Renal cortical epithelial cell (primary cell): Measurements from ENCODE around the gene SH3GL2. TPM values are rescaled to one million over a fixed set of nuclear protein-coding genes. Genes with fewer than 3 reads are reported as not detected.

Experiments used
- DNase-seq: peaks from one replicate; pipeline ENCODE4 v3.0.0-alpha.2; 2011; ENCODE audit warnings: low read depth
- total RNA-seq: library from RNA; depleted of rRNA; stranded (reverse); fragments of >200 nt; gene quantifications from 2 replicates; pipeline ENCODE4 v1.2.3, GENCODE V29; 2014

Gene SH3GL2
- total RNA-seq, 1 donor from 2014 or later: 0.25 TPM

DNA sequence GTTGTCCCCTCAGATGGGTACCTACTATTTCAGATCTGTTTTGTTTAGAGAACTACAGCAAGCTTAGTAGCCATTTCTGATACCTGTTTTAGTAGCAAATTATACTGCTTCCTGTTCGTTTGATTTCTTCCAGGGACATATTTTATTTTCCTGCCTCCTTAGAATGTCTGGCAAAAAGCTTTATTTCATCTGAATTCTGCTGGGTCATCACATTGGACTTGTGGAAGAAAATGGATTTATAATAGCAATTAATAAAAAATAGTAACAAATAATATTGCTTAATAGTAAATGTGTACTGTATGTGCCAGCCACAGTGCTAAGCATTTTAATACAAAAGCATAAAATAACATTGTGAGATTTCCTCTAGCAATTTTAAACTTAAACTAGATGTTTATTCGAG lies 79.4 kb downstream of the SH3GL2 start:
- DNase-seq: no peak

DNA sequence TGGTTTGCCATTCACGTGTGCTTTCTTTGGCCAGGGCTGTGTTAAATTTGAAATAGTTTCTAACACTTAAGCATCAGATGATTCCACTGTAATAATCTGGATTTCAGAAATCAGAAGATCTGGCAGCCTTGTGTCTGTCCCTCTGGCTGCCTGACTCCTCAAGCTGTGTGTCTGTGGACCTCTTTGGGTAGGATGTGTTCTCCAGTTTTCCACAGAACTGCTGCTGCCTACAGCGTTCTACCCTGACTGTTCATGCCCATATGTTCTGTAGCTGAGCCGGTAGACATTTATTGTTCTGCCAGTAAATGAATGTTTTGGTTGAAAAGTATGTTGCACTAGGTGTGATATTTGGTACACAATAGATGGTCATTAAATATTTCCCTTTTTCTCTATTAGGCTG lies 81.3 kb downstream of the SH3GL2 start:
- no peak for DNase-seq

DNA sequence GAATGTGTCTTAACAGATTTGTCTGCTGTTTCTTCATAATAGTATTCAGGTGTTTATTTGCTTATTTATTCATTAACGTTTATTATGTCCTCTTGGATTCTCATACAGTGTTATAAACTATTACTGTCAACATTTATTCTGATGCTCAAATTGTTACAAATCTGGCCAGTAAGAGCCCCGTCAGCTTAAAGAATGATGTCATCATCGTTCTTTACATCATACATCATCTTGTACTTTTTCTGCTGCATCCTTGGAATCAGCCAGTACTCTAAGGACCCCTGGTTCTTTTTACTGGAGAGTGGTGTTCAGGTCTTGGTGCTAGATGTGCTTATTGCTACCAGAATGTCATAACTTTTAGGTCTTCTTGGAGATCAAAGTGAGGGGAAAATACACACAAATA lies 86.6 kb downstream of the SH3GL2 start:
- no peak for DNase-seq

DNA sequence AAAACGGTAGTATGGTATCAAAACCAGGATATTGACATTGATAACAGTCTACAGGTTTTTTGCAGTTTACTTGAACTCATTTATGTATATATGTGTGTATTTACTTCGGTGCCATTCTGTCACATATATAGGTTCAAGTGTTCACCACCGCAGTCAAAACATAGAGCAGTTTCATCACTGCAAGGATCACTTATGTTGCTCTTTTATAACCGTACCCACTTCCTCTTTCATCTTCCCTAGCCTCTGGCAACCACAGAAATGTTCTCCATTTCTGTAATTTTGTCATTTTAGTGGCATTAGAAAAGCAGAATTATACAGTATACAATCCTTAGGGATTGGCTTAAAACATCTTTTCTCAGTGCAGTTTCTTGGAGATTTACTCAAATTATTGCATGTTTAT lies 90.3 kb downstream of the SH3GL2 start:
- DNase-seq: no peak

DNA sequence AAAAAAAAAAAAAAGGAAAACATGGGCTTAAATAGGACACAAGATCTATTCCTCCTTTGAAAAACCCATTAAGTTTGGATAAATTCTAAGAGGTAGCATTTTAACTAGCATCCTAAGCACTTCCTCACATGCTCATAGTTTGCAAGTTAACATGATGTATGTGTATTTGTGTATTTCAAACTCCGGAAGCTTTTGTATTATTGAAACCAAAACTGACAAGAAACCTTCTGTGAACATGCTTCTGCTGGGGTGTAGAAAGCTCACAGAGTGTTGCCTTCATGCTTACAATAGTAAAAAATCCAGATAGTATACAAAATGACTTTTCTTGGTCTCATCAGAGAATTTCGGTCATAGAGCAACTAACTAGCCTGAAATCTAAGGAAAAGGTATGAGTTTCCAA lies 103.8 kb downstream of the SH3GL2 start:
- DNase-seq: no peak

DNA sequence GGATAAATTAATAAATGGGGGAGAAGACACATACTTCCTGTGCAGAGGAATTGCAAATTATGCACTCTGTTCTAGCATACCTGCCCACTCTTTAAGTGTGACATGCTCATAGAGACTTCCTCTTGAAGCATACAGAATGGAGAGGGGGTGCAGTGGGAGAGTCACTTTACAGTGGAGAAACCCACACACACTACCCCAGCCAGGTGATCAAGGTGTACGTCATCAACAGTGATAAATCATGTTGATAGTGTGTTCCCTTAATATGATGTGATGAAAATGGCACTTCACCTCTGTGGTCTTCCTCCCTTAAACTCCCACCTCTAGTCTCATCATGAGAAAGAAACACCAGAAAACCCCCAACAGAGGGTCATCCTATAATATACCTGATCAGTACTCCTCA lies 110.0 kb downstream of the SH3GL2 start:
- DNase-seq: no peak

DNA sequence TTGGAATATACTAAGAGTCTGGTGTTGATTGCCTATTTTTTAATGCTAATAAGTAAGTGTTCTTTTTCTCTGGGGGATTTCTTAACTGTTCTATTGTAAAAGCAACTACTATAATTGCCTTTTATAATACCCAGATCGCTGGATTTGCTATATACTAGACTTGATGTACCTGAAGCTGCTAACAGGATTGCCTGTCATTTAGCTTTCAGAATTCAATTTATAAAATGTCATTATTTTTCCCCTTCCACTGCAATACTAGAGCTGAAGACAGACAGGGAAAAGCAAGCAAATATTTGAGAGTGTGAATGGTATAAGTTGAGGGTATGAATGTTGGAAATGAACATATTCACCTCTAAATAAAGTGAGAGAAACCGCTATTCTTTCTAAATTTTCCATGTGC lies 115.5 kb downstream of the SH3GL2 start:
- DNase-seq: no peak

DNA sequence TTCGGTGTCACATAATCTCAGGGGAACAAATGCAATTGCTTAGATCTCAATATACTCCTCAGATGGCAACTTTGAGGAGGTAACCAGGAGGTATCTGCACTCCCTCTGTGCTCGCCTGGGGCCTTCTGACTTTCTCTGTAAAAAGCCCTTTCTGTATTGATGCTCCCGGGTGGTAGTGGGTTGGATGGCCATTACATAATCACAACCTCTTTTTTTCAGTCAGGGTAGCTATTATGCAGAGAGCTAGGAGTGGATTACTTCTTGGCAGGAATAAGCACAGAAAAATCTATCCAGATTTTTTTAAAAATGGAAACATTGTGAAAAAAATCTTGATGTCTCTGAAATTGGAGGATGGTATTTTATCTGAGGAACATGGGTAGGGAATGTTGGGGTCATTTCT lies 116.6 kb downstream of the SH3GL2 start:
- no peak for DNase-seq

DNA sequence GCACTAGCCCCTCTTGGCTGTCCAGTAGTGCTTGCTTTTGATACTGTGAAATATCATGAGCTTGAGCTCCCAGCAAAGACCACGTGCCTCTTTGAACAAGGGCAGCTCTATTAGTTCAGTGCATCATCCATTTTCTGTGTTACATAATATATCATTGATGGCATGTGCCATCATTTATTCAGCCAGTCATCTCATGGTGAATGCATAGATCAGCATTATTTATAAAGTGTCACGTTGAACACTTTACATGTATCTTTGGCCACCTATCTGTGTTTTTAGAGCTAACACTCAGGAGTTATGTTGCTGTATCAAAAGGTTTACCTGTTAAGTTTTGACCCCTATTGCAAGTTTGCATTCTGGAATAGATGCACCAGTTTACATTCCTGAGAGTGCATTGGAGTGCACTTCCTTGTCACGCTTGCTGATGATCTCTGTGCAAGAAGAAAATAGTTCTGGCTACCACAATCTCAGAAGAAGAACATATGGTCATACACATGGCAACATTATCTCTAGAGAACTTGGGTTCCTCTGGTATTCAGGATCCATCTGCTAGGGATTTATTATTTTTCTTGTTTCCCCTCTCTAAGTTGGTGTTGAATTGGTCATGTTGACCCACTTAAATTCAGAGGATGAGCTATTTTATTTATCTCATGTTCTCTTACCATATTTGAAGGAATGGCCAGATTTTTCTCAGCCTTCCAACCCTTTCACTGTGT lies 120.9 kb downstream of the SH3GL2 start:
- DNase-seq: no peak

DNA sequence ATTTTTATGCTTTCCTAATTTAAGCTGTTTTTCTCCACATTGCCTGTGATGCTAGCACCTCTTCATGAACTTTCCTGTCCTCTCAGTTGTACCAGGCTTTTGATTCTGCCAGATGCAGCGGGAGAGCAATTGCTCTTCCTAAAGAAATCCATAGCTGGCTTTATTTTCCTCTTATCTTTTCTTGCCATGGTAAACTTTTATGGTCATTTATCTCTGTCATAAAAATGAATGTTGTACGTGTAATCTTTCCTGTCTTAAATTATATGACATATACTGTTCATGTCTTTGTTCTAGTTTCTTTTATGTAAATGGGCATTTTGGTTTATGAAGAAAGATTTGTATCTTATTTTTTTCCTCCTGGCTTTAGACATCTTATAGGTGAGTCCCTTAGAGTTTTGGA lies 127.5 kb downstream of the SH3GL2 start:
- DNase-seq: no peak

DNA sequence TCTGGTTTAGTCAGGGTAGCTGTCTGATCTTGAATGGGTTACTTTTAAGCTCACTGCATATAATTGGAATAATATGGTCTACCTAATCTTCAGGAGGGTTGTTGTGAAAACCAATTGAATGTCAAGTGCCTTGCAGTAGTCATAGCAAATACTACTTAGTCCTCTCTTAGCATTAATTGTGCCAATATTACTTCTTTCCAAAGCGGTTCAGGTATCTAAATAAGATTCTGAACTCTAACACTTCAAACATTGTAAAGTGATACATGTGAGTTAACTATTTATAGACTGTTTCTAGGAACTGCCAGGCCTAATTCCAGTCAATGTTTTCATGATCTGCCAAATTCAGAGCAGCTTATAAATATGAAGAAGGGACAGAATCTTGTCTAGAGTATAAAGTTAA lies 140.2 kb downstream of the SH3GL2 start:
- DNase-seq: no peak

DNA sequence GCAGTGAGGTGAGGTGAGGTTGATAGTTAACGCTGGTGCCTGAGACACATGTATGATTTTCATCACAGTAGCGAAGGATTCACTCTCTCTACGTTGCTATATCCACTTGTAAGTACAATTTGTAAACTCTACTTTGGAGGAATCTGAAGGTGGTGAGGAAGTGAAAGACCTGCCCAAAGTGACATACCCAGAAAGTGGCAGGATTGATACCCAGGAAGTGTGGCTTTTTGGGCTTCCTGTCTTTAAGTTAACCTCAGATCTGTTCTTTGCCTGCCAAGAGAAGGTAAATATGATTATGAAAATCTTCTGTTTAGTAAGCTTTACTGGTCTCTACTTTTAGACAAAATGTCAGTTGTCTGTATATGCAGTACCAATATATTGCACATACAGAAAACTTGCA lies 143.1 kb downstream of the SH3GL2 start:
- DNase-seq: no peak

DNA sequence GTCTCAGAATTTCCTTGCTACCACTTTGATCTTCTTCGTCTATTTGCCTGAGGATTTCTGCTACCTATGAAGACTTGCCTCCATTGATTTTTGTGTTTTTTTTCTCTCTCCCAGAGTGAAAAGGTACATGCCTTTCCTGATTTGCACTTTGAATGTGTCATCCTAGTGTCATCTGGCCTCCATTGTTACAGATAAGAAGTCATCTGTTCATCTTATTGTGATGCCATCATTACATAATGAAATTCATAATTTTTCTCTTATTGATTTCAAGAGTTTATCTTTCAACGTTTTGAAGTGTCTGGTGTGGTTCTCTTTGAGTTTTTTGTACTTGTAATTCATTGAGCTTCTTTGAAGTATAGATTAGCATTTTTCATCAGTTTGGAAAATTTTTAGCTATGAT lies 144.8 kb downstream of the SH3GL2 start:
- DNase-seq: no peak

DNA sequence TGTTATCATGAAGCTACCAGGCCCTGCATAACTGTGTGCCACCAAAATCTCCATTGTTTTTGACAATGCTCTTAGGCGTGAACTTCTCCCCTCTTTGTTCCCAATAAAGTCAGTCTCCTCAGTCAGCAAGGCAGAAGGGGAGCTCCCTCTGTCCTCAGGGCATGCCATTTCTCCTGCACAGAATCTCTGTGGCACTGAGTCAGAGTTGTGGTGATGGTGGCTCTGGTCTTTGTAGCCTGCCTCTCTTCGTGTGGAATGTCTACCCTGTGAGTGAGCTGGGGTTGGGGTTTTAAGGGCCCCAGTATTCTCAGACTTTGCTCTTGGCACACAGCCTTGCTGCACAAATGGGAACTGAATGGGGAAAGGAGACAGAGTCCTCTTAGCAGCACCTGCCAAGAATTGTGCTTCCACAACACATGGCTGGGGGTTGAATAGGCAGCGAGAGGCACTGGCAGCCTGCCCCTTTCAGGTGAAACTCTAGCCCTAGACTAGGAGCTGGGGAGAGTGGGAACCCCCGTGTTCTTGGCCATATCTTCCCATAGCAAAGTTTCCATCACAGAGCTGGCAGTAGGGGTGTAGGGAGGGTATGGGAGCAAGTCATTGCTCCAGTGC lies 146.6 kb downstream of the SH3GL2 start:
- DNase-seq: no peak

DNA sequence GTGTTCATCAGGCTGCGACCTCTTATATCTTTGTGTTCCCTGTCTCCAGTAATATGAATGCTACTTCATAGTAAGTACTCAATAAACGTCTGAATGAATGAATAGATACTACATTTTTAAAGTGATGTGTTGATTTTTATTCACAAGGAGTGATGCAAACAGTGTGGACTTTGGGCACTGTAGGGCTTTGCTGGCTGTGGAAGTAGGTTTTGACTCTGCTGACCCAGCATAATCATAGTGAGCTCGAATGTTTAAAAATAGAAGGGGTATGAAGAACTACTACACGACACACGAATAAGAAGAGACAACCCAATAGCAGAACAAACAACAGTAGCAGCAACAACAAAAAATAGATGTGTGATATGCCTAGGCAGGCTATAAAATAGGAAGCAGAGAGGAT lies 147.4 kb downstream of the SH3GL2 start:
- no peak for DNase-seq

DNA sequence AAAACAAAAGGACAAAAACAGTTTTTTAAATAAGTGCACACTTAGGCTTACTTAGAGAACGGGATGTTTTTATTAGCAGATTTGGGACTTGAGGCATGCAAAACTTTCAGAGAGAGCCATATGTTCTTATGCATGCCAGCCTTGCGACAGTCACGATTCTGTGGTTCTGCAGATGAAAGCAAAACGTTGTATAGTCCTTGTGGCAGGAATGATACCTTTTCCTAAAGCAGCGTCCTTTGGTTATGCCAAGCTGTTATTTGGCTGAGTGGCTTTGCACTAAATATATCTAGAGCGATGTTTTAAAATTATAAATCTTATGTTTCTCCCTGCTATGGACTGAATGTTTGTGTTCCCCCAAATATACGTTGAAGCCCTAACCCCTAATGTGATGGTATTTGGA lies 152.0 kb downstream of the SH3GL2 start:
- DNase-seq: no peak

DNA sequence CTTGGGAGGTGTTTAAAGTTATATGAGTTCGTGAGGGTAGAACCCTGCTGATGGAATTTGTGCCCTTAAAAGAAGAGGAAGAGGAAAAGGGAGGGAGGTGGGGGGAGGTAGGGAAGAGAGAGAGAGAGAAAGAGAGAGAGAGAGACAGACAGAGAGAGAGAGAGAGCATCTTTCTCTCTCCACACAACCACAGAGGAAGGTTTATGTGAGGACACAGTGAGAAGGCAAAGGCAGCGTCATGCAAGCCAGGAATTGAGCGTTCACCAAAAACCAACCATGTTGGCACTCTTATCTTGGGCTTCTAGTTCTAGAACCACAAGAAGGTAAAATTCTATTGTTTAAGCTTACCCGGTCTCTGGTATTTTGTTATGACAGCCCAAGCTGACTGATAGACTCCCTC lies 152.4 kb downstream of the SH3GL2 start:
- DNase-seq: no peak

DNA sequence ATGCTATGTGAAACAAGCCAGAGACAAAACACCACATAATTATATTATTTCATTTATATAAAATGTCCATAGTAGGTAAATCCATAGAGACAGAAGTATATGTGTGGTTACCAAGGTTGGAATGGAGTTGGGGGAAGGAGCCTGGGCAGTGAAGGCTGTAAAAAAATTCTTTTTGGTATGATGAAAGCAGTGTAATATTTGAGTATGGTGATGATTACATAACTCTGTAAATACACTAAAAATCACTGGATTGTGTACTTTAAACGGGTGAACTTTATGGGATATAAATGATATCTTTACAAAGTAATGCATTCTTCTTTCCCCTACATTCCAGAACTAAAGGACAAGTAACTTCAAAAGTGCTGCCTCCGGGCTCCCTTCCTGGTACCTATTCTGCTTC lies 155.8 kb downstream of the SH3GL2 start:
- DNase-seq: no peak

DNA sequence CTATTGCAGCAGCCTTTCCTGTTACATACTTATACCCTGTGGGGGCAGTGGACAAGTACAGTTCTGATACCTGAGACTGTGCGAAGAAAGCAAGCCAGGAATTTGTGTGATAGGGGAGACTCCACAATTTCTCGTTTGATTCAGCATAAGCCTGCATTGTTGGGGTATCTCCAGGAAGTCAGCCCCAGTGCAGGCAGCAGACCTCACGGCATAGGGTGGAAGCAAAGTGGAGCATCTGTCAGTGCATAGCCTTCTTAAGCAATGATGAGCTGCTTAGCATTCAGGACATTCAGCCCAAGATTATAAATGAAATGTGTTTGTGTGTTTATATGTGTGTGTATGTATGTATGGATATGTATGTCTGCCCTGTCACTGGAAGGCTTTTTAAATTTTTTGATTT lies 157.0 kb downstream of the SH3GL2 start:
- no peak for DNase-seq

DNA sequence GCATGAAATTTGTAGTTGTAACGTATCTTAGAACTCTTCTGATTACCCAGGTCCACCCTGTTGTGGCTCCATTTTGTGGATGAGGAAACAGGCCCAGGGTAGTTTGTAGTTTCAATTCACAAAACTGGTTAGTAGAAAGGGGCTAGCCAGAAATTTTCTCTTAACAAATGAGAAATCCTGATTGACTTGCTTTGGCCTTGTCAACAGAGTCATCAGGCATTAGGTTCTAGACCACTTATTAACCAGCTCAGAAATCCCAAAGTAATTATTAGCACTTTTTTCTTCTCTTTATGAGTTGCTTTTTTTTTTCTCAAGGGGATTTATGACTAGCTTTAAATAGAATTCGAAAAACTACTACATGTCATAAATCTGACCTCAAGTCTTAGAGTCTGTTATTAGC lies 160.2 kb downstream of the SH3GL2 start:
- DNase-seq: no peak

DNA sequence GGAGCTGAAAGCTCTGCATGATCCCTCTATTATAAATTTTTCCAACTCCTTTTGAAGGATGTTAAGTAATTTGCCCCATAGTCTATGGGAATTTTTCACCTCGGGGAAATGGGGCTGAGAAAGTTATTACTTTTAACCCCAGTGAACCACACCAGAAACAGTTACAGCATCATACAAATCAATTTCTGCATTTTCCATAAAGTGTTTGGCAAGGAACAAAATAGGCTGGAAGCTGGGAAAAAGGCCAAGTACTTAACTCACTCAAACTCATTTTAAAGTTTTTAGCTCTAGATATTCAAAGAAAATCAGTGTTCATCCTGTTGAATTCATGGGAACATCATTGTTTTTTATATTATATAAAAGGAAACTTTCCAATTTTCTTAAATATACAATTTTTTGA lies 160.9 kb downstream of the SH3GL2 start:
- DNase-seq: no peak

DNA sequence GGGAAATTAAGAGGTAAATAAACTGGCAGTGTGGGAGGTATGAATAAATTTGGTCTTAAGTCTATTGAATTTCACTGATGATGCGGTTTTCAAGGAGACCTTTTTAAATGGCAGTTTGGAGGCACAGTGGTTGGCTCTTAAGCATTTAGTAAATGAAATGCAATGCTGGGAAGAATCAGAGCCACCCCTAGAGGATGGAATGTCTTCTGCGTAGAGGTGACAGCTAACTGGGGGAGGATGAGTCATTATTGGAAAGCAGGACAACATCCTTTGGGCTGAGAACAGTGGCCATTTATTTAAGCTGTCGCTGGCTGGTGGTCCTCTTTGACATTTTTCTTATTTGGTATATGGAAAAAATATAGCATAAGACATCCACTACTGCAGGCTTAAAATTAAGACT lies 163.2 kb downstream of the SH3GL2 start:
- peak; percentile 15 for DNase-seq

DNA sequence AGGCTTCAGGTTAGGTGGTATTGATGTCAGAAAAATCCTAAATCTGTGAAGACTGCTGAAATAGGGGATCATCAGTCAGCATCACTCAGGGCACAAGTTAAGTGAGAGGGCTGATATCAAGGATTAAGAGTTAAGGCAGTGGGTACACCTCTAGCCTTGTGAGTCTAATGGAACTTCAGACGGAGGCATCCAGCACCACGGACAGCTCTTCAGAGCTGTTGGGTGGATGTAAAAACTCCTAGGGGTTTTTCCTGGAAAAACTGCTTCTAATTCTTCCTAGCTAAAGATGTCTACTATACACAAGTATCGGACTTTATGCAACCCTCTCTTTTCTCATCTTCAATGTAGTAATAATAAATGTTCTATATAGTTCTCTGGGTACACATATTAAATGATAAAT lies 165.9 kb downstream of the SH3GL2 start:
- DNase-seq: peak; percentile 22

DNA sequence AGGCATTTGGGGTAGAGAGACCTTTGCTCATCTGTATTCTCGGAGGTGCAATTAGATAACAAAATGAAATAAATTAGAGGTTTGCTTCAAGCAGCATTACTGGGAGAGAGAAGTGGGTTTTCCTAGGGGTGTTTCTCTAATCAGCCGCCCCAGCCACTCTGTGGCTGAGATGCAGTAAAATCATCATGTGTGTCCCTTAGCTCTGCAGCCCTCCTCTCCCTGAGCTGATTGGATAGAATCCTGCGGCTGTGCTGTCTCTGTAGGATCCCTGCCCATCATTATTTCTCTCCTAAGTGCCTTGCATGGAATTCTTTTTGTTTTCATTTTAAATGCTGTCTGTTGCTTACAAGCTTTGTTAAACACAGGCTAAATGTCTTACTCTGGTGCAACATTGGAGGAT lies 171.4 kb downstream of the SH3GL2 start:
- DNase-seq: no peak
